ENCODE results near the gene S100A3. TPM values are rescaled to one million over a fixed set of nuclear protein-coding genes. Genes with fewer than 3 reads are reported as not detected.
"Not testable (repeated sequence)": the region's sequence is repeated elsewhere in the genome, so short reads cannot be mapped to it uniquely, and the experiment has no call there.

The S100A3 gene
- total and polyA plus RNA-seq, 2 of the 8 experiments (the other 6 are each of a cell fraction or from before 2014, with no cell fraction given), result 0.26 to 0.47 TPM

DNA sequence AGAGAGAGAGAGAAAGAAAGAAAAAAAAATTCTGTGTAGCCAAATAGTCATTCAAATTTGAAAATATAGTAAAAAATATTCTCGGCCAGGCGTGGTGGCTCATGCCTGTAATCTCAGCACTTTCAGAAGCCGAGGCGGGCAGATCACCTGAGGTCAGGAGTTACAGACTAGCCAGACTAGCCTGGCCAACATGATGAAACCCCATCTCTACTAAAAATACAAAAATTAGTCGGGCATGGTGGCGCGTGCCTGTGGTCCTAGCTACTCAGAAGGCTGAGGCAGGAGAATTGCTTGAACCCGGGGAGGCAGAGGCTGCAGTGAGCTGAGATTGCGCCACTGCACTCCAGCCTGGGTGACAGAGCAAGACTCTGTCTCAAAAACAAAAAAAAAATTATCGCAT lies 39.0 kb upstream of the S100A3 start:
- not testable (repeated sequence) for H3K23me2 ChIP-seq (ENCODE audit: low read depth, low read length)

More for the DNA sequence above, 39.0 kb upstream of the S100A3 start:
- H3K4me1 ChIP-seq (replicated peaks in 1 of 4; ENCODE audit: control insufficient read depth in 3 of 4, insufficient read depth in 4 of 4, low read length in 3 of 4); H3K4me3 ChIP-seq (ENCODE audit: extremely low read depth in 1 of 4, insufficient read depth in 2 of 4, low read depth in 3 of 4, low read length in 4 of 4); H3K27me3 ChIP-seq (replicated peaks in 1 of 4; ENCODE audit: control insufficient read depth in 3 of 4, extremely low read depth in 1 of 4, insufficient read depth in 3 of 4, low read length in 3 of 4); H2BK5ac ChIP-seq (ENCODE audit: low read depth, low read length); H2BK20ac ChIP-seq (ENCODE audit: low read length); H3K23ac ChIP-seq (ENCODE audit: insufficient read length); H2BK120ac ChIP-seq (replicated peaks; ENCODE audit: low read depth, low read length); H2BK15ac ChIP-seq (ENCODE audit: low read length); H3K18ac ChIP-seq (ENCODE audit: extremely low read depth, low read length); DNase-seq (ENCODE audit: low read depth in 1 of 2, low spot score in 2 of 2); H3K4me2 ChIP-seq (ENCODE audit: insufficient read depth in 1 of 2, low read depth in 2 of 2, low read length in 2 of 2); H2AK5ac ChIP-seq (ENCODE audit: low read depth, low read length); H4K91ac ChIP-seq (replicated peaks; ENCODE audit: insufficient read length, low read length); H3K27ac ChIP-seq (ENCODE audit: low read depth, low read length); H3K9me3 ChIP-seq (ENCODE audit: insufficient read depth in 2 of 2, low read depth in 1 of 2, low read length in 1 of 2); H4K8ac ChIP-seq (ENCODE audit: extremely low read depth, insufficient read depth, low read length); H2AFZ ChIP-seq (ENCODE audit: low read length); H4K5ac ChIP-seq (ENCODE audit: insufficient read length, low read depth, low read length); H3K79me1 ChIP-seq (ENCODE audit: low read depth, low read length); H3K36me3 ChIP-seq (ENCODE audit: control insufficient read depth in 2 of 4, insufficient read depth in 4 of 4, low read length in 3 of 4); H3K79me2 ChIP-seq (ENCODE audit: control insufficient read depth in 1 of 2, insufficient read depth in 2 of 2, low read length in 2 of 2); H2BK12ac ChIP-seq (ENCODE audit: low read depth, low read length); CTCF ChIA-PET (ENCODE audit: partially characterized antibody); H3K56ac ChIP-seq (replicated peaks; ENCODE audit: insufficient read length, low read depth, low read length); H4K20me1 ChIP-seq (replicated peaks in 1 of 2; ENCODE audit: control insufficient read depth in 1 of 2, insufficient read depth in 2 of 2, low read length in 2 of 2); FAIRE-seq; H3K4ac ChIP-seq (replicated peaks; ENCODE audit: insufficient read length, low read depth, low read length); H3K14ac ChIP-seq (ENCODE audit: insufficient read length); H3K9ac ChIP-seq (replicated peaks in 1 of 4; ENCODE audit: extremely low read depth in 1 of 4, low read depth in 3 of 4, low read length in 3 of 4): not testable (repeated sequence)
- 96% methylated on average over 10 of the region's 10 CpGs; no CpG with 5 or more reads in 1 of the 2 experiments for WGBS, 2 experiments (ENCODE audit: extremely low coverage in 1 of 2, insufficient coverage in 1 of 2, insufficient read length in 1 of 2, insufficient replicate concordance in 2 of 2, low coverage in 1 of 2, low lambda C conversion rate in 2 of 2, missing lambda C conversion rate in 1 of 2)
- POLR2A ChIA-PET (ENCODE audit: partially characterized antibody), result interaction anchor here (0.6 to 1.3 kb wide), 4 partner anchors 9 to 1382 kb away, joined by 3 to 4 read pairs (median 3); no protein-coding TSS in a partner anchor

All from H1 (cell line).